Type B pancreatic cell (in vitro differentiated cells): Measurements from ENCODE around the gene PACSIN2. TPM values are rescaled to one million over a fixed set of nuclear protein-coding genes. Genes with fewer than 3 reads are reported as not detected.

Source experiments
- DNase-seq: peaks from one replicate; pipeline ENCODE4 v3.0.0; 2021; ENCODE audit warnings: mixed read lengths; ENCODE audit not compliant: unreplicated experiment; ENCODE audit errors: extremely low spot score
- H3K27ac Mint-ChIP-seq: 2 replicates; pipeline ENCODE4 v1.8.0; 2021; ENCODE audit warnings: mild to moderate bottlenecking, mixed read lengths
- H3K27me3 Mint-ChIP-seq: 2 replicates; pipeline ENCODE4 v1.8.0; 2021; ENCODE audit warnings: mixed read lengths
- H3K36me3 Mint-ChIP-seq: 2 replicates; pipeline ENCODE4 v1.8.0; 2021; ENCODE audit warnings: mixed read lengths
- H3K4me1 Mint-ChIP-seq: one replicate; pipeline ENCODE4 v1.8.0; 2021; ENCODE audit warnings: mixed read lengths; ENCODE audit not compliant: unreplicated experiment
- H3K4me3 Mint-ChIP-seq: 2 replicates; pipeline ENCODE4 v1.8.0; 2021; ENCODE audit warnings: mild to moderate bottlenecking, mixed read lengths
- H3K9me3 Mint-ChIP-seq: 2 replicates; pipeline ENCODE4 v1.8.0; 2021; ENCODE audit warnings: mixed read lengths
- CTCF ChIP-seq: fragments of 200-600 bp; sonication (generic); conservative IDR thresholded peaks from 2 replicates; pipeline ENCODE4 v1.5.0; 2021; ENCODE audit warnings: antibody characterized with exemption, mild to moderate bottlenecking
- total RNA-seq: library from RNA; stranded (reverse); gene quantifications from 2 replicates; pipeline ENCODE4 v1.2.1, GENCODE V29; 2021; ENCODE audit warnings: low replicate concordance

The PACSIN2 gene
- total RNA-seq, 1 donor from 2014 or later: 53.4 TPM

GRCh38 chr22:42841444-42841843, 173.5 kb downstream of the PACSIN2 start:
- H3K4me1 Mint-ChIP-seq: no peaks in the 10 kb centered on the region
- H3K36me3 Mint-ChIP-seq: peaks cover 47% of the 10 kb centered on the region
- no peak overlapping the region for H3K27ac Mint-ChIP-seq
- no peaks in the 10 kb centered on the region for H3K27me3 Mint-ChIP-seq
- no peak overlapping the region for H3K4me3 Mint-ChIP-seq
- DNase-seq: no peak
- no peaks in the 10 kb centered on the region for H3K9me3 Mint-ChIP-seq
- no peak for TF ChIP-seq CTCF

- no peak for DNase-seq
- Mint-ChIP-seq H3K4me3 (no peak overlapping the region), H3K9me3 (no peaks in the 10 kb centered on the region), H3K27me3 (no peaks in the 10 kb centered on the region), H3K4me1 (no peaks in the 10 kb centered on the region), H3K27ac (no peak overlapping the region), H3K36me3 (peaks cover 29% of the 10 kb centered on the region)
- no peak for TF ChIP-seq CTCF
Observed at GRCh38 chr22:42837556-42837955, 177.4 kb downstream of the PACSIN2 start.

- H3K4me3 Mint-ChIP-seq: no peak overlapping the region
- H3K36me3 Mint-ChIP-seq: peaks cover 23% of the 10 kb centered on the region
- H3K9me3 Mint-ChIP-seq: no peaks in the 10 kb centered on the region
- DNase-seq: no peak
- no peak for TF ChIP-seq CTCF
- no peaks in the 10 kb centered on the region for H3K27me3 Mint-ChIP-seq
- no peak overlapping the region for H3K27ac Mint-ChIP-seq
- H3K4me1 Mint-ChIP-seq: no peaks in the 10 kb centered on the region
Observed at GRCh38 chr22:42836026-42836425, 178.9 kb downstream of the PACSIN2 start.

GRCh38 chr22:42834177-42834949, 180.6 kb downstream of the PACSIN2 start:
- Mint-ChIP-seq H3K27me3 (no peaks in the 10 kb centered on the region), H3K9me3 (no peaks in the 10 kb centered on the region), H3K36me3 (peaks cover 15% of the 10 kb centered on the region), H3K27ac (no peak overlapping the region), H3K4me3 (no peak overlapping the region), H3K4me1 (no peaks in the 10 kb centered on the region)
- DNase-seq: no peak
- TF ChIP-seq CTCF: no peak

GRCh38 chr22:42833104-42833503, 181.8 kb downstream of the PACSIN2 start:
- no peak overlapping the region for H3K4me3 Mint-ChIP-seq
- no peak for DNase-seq
- TF ChIP-seq CTCF: no peak

More at GRCh38 chr22:42833104-42833503, 181.8 kb downstream of the PACSIN2 start:
- H3K36me3 Mint-ChIP-seq: peaks cover 18% of the 10 kb centered on the region
- H3K27ac Mint-ChIP-seq: no peak overlapping the region
- H3K9me3 Mint-ChIP-seq: no peaks in the 10 kb centered on the region
- H3K4me1 Mint-ChIP-seq: no peaks in the 10 kb centered on the region
- no peaks in the 10 kb centered on the region for H3K27me3 Mint-ChIP-seq
